ENCODE data around the gene IFI44L. TPM values are rescaled to one million over a fixed set of nuclear protein-coding genes. Genes with fewer than 3 reads are reported as not detected.

Gene IFI44L
- total and polyA plus RNA-seq, 2 of the 13 experiments (the other 11 are each of a cell fraction or from before 2014, with no cell fraction given), result 0.04 TPM

DNA sequence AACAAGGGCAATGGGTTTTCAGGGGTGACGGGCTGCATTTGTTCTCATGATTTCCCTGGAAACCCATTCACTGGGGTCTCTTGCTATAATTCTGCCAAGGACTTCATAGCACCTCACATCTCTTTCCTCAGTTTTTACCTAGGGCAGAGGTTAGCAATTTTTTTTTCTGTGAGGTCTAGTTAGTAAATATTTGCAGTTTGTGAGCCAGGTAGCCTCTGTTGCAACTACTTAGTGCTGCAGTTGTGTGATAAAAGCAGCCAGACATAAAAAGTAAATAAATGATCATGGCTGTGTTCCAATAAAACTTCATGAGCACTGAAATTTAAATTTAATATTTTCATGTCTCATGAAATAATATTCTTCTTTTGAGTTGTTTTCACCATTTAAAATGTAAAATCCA, 67.1 kb downstream of the IFI44L start:
- no peak overlapping the region for H3K9ac ChIP-seq (ENCODE audit: insufficient read depth, low read depth, low read length)
- no peak overlapping the region for H2AFZ ChIP-seq (ENCODE audit: low read length)
- ChIA-PET POLR2A (no interaction called here), CTCF (ENCODE audit: low intra/inter-chr PET ratio, low total read pairs) (no interaction called here)
- no peak overlapping the region for H3K27ac ChIP-seq (ENCODE audit: extremely low read length, insufficient read depth, low read length)
- TF ChIP-seq ARID5B (CRISPR knock-in tag; IDR thresholded peaks at IDR 0.05), result no peak
- TF ChIP-seq, protein P1, sequence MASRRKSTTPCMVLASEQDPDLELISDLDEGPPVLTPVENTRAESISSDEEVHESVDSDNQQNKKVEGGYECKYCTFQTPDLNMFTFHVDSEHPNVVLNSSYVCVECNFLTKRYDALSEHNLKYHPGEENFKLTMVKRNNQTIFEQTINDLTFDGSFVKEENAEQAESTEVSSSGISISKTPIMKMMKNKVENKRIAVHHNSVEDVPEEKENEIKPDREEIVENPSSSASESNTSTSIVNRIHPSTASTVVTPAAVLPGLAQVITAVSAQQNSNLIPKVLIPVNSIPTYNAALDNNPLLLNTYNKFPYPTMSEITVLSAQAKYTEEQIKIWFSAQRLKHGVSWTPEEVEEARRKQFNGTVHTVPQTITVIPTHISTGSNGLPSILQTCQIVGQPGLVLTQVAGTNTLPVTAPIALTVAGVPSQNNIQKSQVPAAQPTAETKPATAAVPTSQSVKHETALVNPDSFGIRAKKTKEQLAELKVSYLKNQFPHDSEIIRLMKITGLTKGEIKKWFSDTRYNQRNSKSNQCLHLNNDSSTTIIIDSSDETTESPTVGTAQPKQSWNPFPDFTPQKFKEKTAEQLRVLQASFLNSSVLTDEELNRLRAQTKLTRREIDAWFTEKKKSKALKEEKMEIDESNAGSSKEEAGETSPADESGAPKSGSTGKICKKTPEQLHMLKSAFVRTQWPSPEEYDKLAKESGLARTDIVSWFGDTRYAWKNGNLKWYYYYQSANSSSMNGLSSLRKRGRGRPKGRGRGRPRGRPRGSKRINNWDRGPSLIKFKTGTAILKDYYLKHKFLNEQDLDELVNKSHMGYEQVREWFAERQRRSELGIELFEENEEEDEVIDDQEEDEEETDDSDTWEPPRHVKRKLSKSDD (CRISPR knock-in tag; IDR thresholded peaks at IDR 0.05; ENCODE audit: low read depth), result no peak
- TF ChIP-seq SRSF1 (optimal IDR thresholded peaks at IDR 0.05; ENCODE audit: low read depth, low read length), result no peak
- BruUV-seq (replicated peaks), result no TSS peak
- H3K4me3 ChIP-seq (replicated peaks in 1 of 3; ENCODE audit: insufficient read depth in 1 of 3, low read depth in 2 of 3, low read length in 3 of 3), result no peak overlapping the region
- DNase-seq (ENCODE audit: low spot score) (no peak), FAIRE-seq (no peak), ATAC-seq (no peak)
- no peaks in the 10 kb centered on the region for H3K79me2 ChIP-seq (ENCODE audit: insufficient read depth, low read length)
- no peaks in the 10 kb centered on the region for H3K36me3 ChIP-seq (replicated peaks in 1 of 2; ENCODE audit: control insufficient read depth in 1 of 2, insufficient read depth in 2 of 2, low read length in 2 of 2)
- intact Hi-C loops (cut with micrococcal nuclease; ENCODE audit: unreplicated experiment), result no loop called here
- no peaks in the 10 kb centered on the region for H4K20me1 ChIP-seq (ENCODE audit: insufficient read depth, low read length)
- H3K4me2 ChIP-seq (ENCODE audit: low read depth, low read length), result no peak overlapping the region
- no peaks in the 10 kb centered on the region for H3K4me1 ChIP-seq (ENCODE audit: insufficient read depth, low read length)
- WGBS (ENCODE audit: low lambda C conversion rate), result 56% methylated on average over 1 of the region's 1 CpG
- H3K9me3 ChIP-seq (ENCODE audit: low read length), result no peaks in the 10 kb centered on the region
- H3K27me3 ChIP-seq (ENCODE audit: control insufficient read depth in 1 of 2, insufficient read depth in 2 of 2, low read length in 2 of 2), result no peaks in the 10 kb centered on the region
- in situ Hi-C loops (cut with HindIII; ENCODE audit: extremely low pct_ligation_motif_present, low pct_unique_long_range_greater_than_20kb), result no loop called here
